ENCODE data around the gene NDEL1.

NDEL1 gene

DNA sequence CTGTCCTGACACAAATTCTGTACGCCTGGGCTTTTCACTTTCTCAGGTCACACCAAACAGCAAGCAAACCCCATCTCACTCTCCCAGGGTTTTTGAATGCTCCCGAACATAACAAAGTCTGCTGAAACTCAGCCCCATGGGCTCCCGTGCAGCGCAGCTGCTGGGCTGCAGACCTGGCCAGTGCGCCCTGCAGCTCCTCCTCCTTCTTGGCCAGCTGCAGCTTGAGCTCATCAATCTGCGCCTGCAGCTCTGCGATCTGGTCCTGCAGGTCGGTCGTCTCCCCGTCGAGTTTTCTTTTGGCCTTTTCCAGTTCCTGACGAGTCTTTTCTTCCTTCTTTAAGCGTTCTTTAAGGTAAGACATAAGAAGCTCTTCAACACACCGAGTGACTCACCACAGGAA, 70.5 kb downstream of the NDEL1 start:
- peak; percentile 76 for DNase-seq

DNA sequence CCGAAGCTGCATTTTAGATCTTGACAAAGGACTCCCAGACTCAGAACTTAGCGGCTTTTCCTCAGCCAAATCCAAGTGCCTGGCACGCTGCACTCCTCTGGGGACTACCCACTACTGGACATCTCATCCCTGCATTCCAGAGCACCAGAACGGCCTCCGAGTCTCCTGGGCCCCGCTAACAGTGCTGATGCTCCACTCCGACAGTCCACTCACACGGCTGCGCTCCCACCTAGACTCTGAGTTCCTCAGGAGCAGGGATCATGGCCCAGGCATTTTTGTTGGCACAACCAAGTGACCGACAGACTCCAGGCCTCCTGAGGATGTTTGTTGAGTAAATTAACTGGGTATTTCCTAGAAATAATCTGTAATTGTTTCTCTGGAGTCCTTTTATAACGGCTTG, 79.1 kb downstream of the NDEL1 start:
- DNase-seq = no peak
